GM18519 (cell line): Measurements from ENCODE around the gene SERGEF.

Experiments used
- ATAC-seq: cut with Tn5 transposase; IDR thresholded peaks from one replicate; pipeline ENCODE4 v1.9.1; 2021; ENCODE audit warnings: mild to moderate bottlenecking, moderate library complexity; ENCODE audit not compliant: unreplicated experiment, low FRiP score

The SERGEF gene

GRCh38 chr11:17822401-17822781 lies 190.5 kb downstream of the SERGEF start:
- no peak for ATAC-seq

GRCh38 chr11:17821648-17822400 lies 191.0 kb downstream of the SERGEF start:
- ATAC-seq, result no peak

GRCh38 chr11:17816232-17816931 lies 196.5 kb downstream of the SERGEF start:
- no peak for ATAC-seq

- no peak for ATAC-seq
Measured at GRCh38 chr11:17814546-17814945, 198.3 kb downstream of the SERGEF start.

- no peak for ATAC-seq
Measured at GRCh38 chr11:17813391-17814059, 199.3 kb downstream of the SERGEF start.

- ATAC-seq, result no peak
Measured at GRCh38 chr11:17812865-17813187, 200.0 kb downstream of the SERGEF start.

GRCh38 chr11:17812091-17812864 lies 200.6 kb downstream of the SERGEF start:
- ATAC-seq, result no peak

GRCh38 chr11:17811352-17811751 lies 201.5 kb downstream of the SERGEF start:
- no peak for ATAC-seq

- ATAC-seq, result no peak
Measured at GRCh38 chr11:17810746-17811145, 202.1 kb downstream of the SERGEF start.

GRCh38 chr11:17810041-17810440 lies 202.8 kb downstream of the SERGEF start:
- ATAC-seq, result no peak

GRCh38 chr11:17807034-17807433 lies 205.8 kb downstream of the SERGEF start:
- ATAC-seq, result no peak

- ATAC-seq, result no peak
Measured at GRCh38 chr11:17805873-17806272, 207.0 kb downstream of the SERGEF start.

GRCh38 chr11:17805043-17805442 lies 207.8 kb downstream of the SERGEF start:
- no peak for ATAC-seq

GRCh38 chr11:17803754-17804334 lies 209.0 kb downstream of the SERGEF start:
- ATAC-seq, result no peak

- no peak for ATAC-seq
Measured at GRCh38 chr11:17802491-17802890, 210.4 kb downstream of the SERGEF start.

GRCh38 chr11:17801166-17801565 lies 211.7 kb downstream of the SERGEF start:
- ATAC-seq, result no peak

GRCh38 chr11:17799147-17799546 lies 213.7 kb downstream of the SERGEF start:
- no peak for ATAC-seq

GRCh38 chr11:17798716-17799115 lies 214.1 kb downstream of the SERGEF start:
- no peak for ATAC-seq

- ATAC-seq, result no peak
Measured at GRCh38 chr11:17798253-17798652, 214.6 kb downstream of the SERGEF start.

GRCh38 chr11:17796154-17796553 lies 216.7 kb downstream of the SERGEF start:
- no peak for ATAC-seq

- ATAC-seq, result no peak
Measured at GRCh38 chr11:17794981-17795380, 217.9 kb downstream of the SERGEF start.
